ENCODE data around the gene URI1. TPM values are rescaled to one million over a fixed set of nuclear protein-coding genes. Genes with fewer than 3 reads are reported as not detected.

Gene URI1
- polyA plus RNA-seq, 1 of the 3 experiments (the other 2 are of a cell fraction) = 32.4 TPM

- Histone ChIP-seq H3K27me3 (ENCODE audit: insufficient read depth) (no peaks in the 10 kb centered on the region), H3F3A (replicated peaks; ENCODE audit: insufficient read depth) (peaks cover 4% of the 10 kb centered on the region), H3K4me2 (no peak overlapping the region), H3K9me3 (peaks cover 10% of the 10 kb centered on the region; the same call in 1 of the 2 replicates), H3K27ac (ENCODE audit: low read depth in 2 of 2, low read length in 1 of 2) (no peak overlapping the region), H3K36me3 (replicated peaks in 1 of 2; ENCODE audit: control insufficient read depth in 1 of 2, insufficient read depth in 2 of 2, low read length in 1 of 2) (peaks cover 20 to 51% of the 10 kb centered on the region in 2 experiments), H3K9me2 (no peaks in the 10 kb centered on the region), H3K4me1 (ENCODE audit: control insufficient read depth in 1 of 2, insufficient read depth in 2 of 2, low read depth in 1 of 2, low read length in 1 of 2) (peaks cover 0 to 3% of the 10 kb centered on the region in 2 experiments; a peak in 2 of 4 replicates), H4K20me1 (ENCODE audit: insufficient read depth) (no peaks in the 10 kb centered on the region), H3K4me3 (ENCODE audit: low read depth in 2 of 2, low read length in 1 of 2) (no peak overlapping the region), H2AFZ (ENCODE audit: low read depth) (no peak overlapping the region), H3K9ac (no peak overlapping the region), H3K79me2 (ENCODE audit: insufficient read depth) (peaks cover 89% of the 10 kb centered on the region)
- CTCF ChIA-PET = interaction anchor here (0.8 to 1.3 kb wide), 2 partner anchors 33 to 46 kb away, joined by 4 read pairs; no protein-coding TSS in a partner anchor
- TF ChIP-seq, protein P1, sequence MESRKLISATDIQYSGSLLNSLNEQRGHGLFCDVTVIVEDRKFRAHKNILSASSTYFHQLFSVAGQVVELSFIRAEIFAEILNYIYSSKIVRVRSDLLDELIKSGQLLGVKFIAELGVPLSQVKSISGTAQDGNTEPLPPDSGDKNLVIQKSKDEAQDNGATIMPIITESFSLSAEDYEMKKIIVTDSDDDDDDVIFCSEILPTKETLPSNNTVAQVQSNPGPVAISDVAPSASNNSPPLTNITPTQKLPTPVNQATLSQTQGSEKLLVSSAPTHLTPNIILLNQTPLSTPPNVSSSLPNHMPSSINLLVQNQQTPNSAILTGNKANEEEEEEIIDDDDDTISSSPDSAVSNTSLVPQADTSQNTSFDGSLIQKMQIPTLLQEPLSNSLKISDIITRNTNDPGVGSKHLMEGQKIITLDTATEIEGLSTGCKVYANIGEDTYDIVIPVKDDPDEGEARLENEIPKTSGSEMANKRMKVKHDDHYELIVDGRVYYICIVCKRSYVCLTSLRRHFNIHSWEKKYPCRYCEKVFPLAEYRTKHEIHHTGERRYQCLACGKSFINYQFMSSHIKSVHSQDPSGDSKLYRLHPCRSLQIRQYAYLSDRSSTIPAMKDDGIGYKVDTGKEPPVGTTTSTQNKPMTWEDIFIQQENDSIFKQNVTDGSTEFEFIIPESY (IDR thresholded peaks at IDR 0.05; ENCODE audit: borderline replicate concordance, low read depth) = no peak
- no peak for TF ChIP-seq FOXJ3 (CRISPR knock-in tag; IDR thresholded peaks at IDR 0.05)
- no peak for TF ChIP-seq RCOR1 (IDR thresholded peaks at IDR 0.05; ENCODE audit: low read length)
- no peak for TF ChIP-seq YY1 (IDR thresholded peaks at IDR 0.05; ENCODE audit: low read depth)
- no peak for TF ChIP-seq TEAD4 (IDR thresholded peaks at IDR 0.05; ENCODE audit: borderline replicate concordance, insufficient read depth)
- no peak for TF ChIP-seq NFIC (IDR thresholded peaks at IDR 0.05; ENCODE audit: borderline replicate concordance)
- no peak for TF ChIP-seq POLR2AphosphoS5 (IDR thresholded peaks at IDR 0.05; ENCODE audit: low read depth, low read length)
- TF ChIP-seq MEF2A (IDR thresholded peaks at IDR 0.05; ENCODE audit: borderline replicate concordance, low read depth) = no peak
- TF ChIP-seq RAD21 (IDR thresholded peaks at IDR 0.05; ENCODE audit: low read length) = no peak
- no peak for TF ChIP-seq FOSL2 (IDR thresholded peaks at IDR 0.05; ENCODE audit: borderline replicate concordance, low read depth)
- DNase-seq = no peak
- POLR2A ChIA-PET = no interaction called here
- 91% methylated on average over 3 of the region's 3 CpGs for WGBS (ENCODE audit: low lambda C conversion rate)
These were observed 57.5 kb downstream of the URI1 start for GRCh38 chr19:29999490-29999889.

GRCh38 chr19:30000862-30001261 lies 58.8 kb downstream of the URI1 start:
- Histone ChIP-seq H3K9ac (no peak overlapping the region), H3F3A (replicated peaks; ENCODE audit: insufficient read depth) (peaks cover 4% of the 10 kb centered on the region), H2AFZ (ENCODE audit: low read depth) (no peak overlapping the region), H3K9me3 (peaks cover 10% of the 10 kb centered on the region; the same call in 1 of the 2 replicates), H3K27ac (ENCODE audit: low read depth in 2 of 2, low read length in 1 of 2) (no peak overlapping the region), H3K4me1 (ENCODE audit: control insufficient read depth in 1 of 2, insufficient read depth in 2 of 2, low read depth in 1 of 2, low read length in 1 of 2) (peaks cover 0 to 3% of the 10 kb centered on the region in 2 experiments; a peak in 2 of 4 replicates), H3K4me3 (ENCODE audit: low read depth in 2 of 2, low read length in 1 of 2) (no peak overlapping the region), H4K20me1 (ENCODE audit: insufficient read depth) (no peaks in the 10 kb centered on the region), H3K27me3 (ENCODE audit: insufficient read depth) (no peaks in the 10 kb centered on the region), H3K36me3 (replicated peaks in 1 of 2; ENCODE audit: control insufficient read depth in 1 of 2, insufficient read depth in 2 of 2, low read length in 1 of 2) (peaks cover 29 to 49% of the 10 kb centered on the region in 2 experiments), H3K4me2 (no peak overlapping the region), H3K79me2 (ENCODE audit: insufficient read depth) (peaks cover 78% of the 10 kb centered on the region), H3K9me2 (no peaks in the 10 kb centered on the region)
- no peak for TF ChIP-seq FOSL2 (IDR thresholded peaks at IDR 0.05; ENCODE audit: borderline replicate concordance, low read depth)
- TF ChIP-seq NRF1 (IDR thresholded peaks at IDR 0.05; ENCODE audit: low read depth, low read length) = no peak
- no peak for TF ChIP-seq CHD2 (IDR thresholded peaks at IDR 0.05; ENCODE audit: low read length, partially characterized antibody)
- TF ChIP-seq SIN3A (IDR thresholded peaks at IDR 0.05; ENCODE audit: borderline replicate concordance, low read depth, low read length) = no peak
- no peak for TF ChIP-seq MEF2A (IDR thresholded peaks at IDR 0.05; ENCODE audit: borderline replicate concordance, low read depth)
- no peak for DNase-seq
- 100% methylated on average over 1 of the region's 1 CpG for WGBS (ENCODE audit: low lambda C conversion rate)
- ChIA-PET CTCF (interaction anchor here (0.6 to 1.1 kb wide), 4 partner anchors 10 to 35 kb away, joined by 3 to 6 read pairs (median 3); no protein-coding TSS in a partner anchor), POLR2A (no interaction called here)

Measured in SK-N-SH (cell line).